Stimulated activated CD4-positive, alpha-beta T cell treated with anti-CD3 and anti-CD28 coated beads, Interleukin-4, amount 100 ng/mL, for 24 hours (primary cell): Measurements from ENCODE around the gene RAB8B.

ENCODE experiments used
- DNase-seq: peaks from one replicate; pipeline ENCODE4 v3.0.0-alpha.2; 2020

RAB8B gene

DNA sequence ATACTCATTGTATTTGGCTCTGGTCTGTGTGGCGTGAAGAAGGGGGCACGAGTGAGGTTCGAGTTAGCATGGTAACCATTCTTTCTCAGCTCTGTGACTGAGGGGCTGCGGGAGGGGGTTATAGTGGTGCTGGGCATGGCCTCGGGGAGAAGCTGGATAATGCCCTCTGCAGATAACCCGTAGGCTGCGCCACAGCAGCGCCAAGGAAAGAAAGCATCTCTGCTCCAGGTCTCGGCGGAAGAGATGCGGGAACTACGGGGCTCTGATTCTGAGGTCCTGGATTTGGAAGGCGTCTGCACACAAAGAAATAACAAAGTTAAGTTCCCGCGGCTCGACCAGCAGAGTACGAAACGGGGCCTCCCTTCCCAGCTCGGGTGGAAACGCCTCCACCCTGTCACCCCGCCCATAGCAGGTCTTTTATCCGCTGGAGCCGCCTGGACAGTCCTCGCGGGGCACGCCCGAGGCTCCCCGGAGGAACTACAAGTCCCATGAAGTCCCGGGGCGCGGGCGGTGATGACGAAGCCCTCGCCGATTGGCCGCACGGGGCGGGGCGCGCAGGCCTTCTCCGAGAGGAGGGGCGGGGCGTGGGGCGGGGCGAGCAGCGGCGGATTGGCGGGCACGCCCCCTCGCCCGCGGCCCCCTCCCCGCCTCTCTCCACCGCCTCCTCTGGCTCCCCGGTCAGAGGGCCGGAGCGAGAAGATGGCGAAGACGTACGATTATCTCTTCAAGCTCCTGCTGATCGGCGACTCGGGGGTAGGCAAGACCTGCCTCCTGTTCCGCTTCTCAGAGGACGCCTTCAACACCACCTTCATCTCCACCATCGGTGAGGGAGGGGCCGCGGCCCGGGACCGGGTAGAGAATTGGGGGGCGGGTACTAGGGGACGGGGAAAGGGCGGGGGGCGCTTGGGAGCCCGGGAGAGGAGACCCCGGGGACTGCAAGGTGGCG, at the start of gene RAB8B:
Gene RAB8B, plus strand, starts transcription at position 681 of the 946 bp plus-strand sequence. Its CDS starts 19 bp downstream, at position 700.
- DNase-seq, result peak; percentile 98

DNA sequence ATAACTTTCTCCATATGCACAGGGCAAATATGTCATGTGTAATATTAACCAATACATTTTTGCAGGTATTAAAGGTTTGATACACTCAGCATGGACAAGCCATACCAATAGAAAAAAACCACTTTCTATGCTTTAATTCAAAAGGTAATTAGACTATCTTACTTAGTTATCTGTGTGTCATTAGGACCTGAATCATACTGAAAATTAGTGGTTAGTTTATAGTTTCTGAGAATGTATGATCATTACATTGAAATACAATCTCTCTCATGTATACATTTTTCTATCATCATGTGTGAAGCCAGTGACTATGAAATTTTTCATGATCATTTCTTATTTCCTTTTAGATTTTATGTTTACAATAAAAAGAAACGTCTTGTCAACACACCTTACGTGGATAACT, 48.5 kb upstream of the RAB8B start:
- no peak for DNase-seq

- DNase-seq, result no peak
These were observed 44.0 kb upstream of the RAB8B start for GRCh38 chr15:63145426-63145825.

GRCh38 chr15:63146684-63147083, 42.7 kb upstream of the RAB8B start:
- no peak for DNase-seq

DNA sequence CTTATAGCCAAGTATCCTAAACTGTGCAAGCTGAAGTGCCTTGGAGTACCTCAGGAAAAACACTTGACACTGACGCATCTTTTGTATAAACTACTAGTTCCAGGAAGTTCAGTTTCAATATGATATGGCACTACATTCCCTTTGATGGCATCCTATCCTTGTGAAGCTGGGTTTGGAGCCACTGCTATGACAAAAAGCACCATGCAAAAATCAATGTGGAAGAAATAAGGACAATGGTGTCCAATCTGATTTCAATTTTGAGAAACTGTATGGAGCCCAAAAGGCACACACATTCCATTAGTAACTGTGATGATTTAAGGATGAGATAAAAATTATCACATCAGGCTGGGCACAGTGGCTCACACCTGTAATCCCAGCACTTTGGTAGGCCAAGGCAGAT, 37.7 kb upstream of the RAB8B start:
- no peak for DNase-seq

DNA sequence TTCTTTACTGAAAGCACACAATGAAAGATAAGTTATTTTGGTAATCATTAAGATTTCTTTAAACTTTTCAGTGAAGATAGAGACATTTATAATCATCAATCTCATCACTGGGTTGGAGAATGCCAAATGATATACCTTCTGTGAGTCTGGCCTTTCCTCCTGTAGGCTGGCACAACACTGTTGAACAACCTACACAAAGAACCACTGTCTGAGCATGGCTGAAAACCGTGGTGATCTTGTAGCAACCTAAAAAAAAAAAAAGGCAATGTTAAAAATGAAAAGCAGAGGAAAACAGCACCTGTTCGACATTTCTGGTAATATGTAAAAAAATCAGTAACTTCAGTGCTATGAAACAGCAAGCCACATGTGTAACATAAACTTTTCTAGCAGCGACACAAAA, 33.9 kb upstream of the RAB8B start:
- no peak for DNase-seq

DNA sequence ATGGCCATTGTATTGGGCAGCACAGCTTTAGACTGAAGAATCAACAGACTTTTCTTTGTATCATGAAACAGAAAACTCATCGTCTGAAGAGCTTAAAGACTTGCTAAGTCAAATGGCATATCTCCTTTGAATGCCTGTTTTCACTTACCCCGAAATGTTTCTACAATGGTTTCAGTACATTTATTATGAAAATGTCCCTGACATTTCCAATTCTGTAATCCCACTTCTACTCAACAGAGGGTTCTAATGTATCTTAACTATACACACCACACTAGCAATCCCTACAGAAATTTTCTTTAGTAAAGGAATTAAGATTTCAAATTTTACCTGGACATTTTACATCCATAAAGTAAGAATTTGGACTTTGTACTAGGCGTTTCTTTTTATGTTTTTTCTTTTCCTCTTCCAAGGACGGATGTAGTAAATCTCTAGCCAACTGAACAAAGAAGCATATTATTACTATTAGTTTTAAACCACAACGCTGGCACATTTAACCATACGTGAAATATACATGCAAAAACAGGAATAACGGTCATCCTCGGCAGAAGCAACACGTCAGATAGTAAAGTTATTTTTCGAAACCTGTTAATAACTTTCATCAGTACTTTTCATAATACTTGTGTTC, 33.2 kb upstream of the RAB8B start:
- no peak for DNase-seq

DNA sequence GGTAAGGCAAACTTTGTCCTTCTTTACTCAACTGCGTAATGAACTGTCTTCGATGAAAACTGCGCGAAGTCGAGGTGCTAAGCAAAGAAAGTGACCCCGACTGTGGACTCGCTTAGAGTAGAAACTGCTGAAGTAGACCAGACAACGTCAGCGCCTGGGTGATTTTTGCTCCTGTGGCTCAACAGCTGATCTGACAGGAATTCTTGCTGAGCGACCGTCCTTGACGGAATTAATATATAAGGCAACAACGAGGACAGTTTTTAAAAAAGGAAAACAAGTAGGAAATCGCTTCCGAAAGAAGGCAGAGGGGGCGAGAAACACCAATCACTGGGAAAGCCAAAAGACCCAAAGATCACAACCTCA, 32.7 kb upstream of the RAB8B start:
- DNase-seq, result no peak

GRCh38 chr15:63157118-63157843, 32.1 kb upstream of the RAB8B start, which contains the start of gene RPS27L:
Gene RPS27L, minus strand, starts transcription at chr15:63157477. Its CDS starts 72 bp downstream, at chr15:63157405.
- peak; percentile 90 for DNase-seq

- peak; percentile 34 for DNase-seq
These were observed 31.4 kb upstream of the RAB8B start for GRCh38 chr15:63157891-63158431.

DNA sequence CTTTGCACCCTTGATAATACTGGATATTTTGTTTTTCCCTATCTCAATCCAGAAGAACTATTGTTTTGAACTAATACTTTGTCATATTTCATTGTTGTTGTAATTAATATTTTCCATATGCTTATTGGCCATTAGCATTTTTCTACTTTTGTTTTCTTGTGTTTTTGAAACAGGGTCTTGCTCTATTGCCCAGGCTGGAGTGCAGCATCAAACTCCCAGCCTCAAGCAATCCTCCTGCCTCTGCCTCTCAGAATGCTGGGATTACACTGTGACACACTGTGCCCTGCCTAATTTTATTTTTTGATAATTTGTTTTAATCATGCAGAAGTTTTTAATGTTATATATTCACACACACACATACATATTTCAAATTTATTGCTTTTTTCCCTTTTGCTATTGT, 28.8 kb upstream of the RAB8B start:
- no peak for DNase-seq

DNA sequence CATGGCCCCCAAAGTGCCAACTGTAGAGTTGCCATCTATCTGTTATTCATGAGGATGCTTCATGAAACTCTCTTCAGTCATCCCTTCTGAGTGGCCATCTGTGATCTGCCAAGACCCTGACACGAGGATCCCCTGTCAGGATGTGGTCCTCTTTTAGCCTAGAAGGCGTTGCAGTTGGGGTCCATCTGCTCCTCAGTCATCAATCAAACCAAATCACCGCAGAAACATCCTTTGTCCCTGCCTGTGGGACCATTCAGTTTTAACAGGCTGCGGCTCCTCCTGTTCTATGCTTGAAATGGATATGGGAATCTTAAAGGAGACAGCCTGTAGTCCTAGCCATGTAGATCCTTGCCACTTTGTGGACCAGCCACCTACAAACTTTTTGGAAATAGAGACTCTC, 26.2 kb upstream of the RAB8B start:
- no peak for DNase-seq

DNA sequence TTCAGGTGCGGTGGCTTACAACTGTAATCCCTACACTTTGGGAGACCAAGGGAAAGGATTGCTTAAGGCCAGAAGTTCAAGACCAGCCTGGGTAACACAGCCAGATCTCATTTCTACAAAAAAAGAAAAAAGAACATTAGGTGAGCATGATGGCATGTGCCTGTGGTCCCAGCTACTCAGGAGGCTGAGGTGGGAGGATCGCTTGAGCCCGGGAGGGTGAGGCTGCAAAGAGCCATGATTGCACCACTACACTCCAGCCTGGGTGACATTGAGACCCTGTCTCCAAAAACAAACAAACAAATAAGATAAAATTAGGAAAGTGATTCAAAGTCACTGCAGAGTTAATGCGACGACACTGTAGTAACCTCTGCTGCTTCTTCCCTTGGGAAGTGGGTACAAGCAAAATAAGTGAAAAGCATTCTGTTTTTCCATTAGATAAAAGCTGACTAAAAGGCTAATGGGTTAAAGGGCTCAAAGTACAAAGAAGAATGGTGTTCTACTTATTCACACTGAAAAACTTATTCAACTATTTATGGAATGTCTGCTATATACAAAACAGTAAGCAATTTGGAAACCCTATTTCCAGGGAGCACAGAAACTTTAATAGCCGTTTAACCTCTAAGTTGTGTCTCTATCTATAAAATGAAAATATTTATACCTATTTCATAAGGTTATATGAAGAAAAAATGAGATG, 24.1 kb upstream of the RAB8B start:
- DNase-seq, result no peak

DNA sequence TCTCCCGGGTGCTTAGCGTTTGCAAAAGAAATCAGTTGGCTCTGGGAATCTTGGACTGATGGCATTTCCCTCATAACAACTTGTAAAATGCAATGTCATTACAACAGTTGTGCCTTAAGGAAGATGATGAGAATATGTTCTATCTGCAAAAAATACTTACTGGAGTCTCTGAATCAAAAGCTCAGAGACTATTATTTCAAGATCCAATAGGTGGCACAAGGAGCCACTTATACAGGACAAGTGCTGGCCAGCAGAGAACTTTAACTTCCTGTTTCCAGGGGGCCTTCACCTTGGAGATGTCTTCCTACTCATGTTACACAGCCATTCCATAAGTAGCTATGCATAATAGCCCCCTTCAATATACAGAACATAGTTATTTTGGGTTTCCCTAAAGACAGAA, 23.2 kb upstream of the RAB8B start:
- no peak for DNase-seq

DNA sequence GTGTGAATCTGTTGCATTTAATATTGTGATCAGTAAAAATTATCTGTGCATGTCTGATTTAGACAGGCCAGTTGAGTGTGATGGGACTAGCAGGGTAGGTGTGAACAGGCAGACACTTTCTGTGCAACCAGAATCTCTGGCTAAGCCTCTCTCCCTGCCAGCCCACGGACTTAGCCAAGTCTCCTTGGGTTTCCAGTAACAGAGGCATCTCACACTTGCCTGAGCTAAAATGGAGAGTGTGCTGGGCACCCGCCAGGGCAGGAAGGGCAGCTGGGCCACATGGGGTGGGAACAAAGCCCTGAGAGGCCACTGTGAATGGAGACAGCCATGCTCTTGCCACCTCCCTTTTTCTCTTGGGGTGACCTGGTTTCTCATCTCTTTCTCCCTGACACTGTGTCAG, 19.6 kb upstream of the RAB8B start:
- no peak for DNase-seq

DNA sequence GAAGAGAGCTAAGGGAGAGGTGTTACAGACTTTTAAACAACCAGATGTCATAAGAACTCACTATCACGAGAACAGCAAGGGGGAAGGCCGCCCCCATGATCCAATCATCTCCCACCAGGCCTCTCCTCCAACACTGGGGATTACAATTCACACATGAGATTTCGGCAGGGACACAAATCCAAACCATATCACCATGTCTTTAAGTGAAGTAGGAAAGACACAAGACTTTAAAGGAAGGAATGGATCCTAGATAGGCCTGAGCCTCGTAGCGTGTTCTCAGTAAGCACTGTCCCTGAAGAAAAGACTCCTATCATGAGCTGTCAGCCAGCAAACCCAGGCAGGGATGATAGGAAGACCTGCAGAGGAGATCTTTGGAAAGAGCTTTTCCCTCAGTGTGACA, 17.0 kb upstream of the RAB8B start:
- no peak for DNase-seq

GRCh38 chr15:63172851-63173451, 16.5 kb upstream of the RAB8B start:
- DNase-seq, result no peak

DNA sequence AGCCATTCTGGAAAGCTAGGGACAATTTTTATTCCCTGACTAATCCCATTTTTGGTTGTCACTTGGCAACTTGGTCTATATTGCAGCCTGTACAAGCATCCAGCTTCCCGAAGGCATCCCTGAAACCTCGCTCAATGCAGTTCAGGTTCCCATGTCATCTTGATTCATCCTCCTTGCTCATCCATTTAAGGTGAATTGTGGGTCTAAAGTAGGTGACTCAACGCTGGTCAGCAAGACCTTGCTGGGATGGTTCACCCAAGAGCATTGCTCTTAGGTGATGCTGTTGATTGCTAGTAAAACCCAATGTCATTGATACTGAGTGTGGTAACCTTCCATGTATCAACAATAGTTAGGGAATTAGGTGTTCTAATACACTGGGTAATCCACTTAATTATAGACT, 13.1 kb upstream of the RAB8B start:
- no peak for DNase-seq

GRCh38 chr15:63178034-63178433, 11.4 kb upstream of the RAB8B start:
- DNase-seq, result no peak

DNA sequence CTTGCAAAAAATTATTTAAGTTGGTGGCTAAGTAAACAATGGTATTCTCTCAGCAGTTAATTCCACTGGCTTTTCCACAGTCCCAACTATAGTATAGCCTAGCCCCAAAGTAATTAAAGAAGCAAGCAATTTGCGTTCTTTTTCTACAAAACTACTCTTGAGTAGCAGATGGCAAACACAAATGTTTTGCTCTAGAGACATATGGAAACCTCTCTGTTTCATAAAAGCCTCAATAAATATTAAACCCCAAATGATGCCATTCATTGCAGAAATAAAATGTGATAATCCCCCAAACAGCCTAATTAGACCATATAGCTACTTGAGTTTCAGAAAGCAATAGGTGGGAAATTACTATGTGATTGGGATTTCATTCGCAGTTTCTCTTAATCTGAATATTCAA, 8.7 kb upstream of the RAB8B start:
- DNase-seq, result no peak

DNA sequence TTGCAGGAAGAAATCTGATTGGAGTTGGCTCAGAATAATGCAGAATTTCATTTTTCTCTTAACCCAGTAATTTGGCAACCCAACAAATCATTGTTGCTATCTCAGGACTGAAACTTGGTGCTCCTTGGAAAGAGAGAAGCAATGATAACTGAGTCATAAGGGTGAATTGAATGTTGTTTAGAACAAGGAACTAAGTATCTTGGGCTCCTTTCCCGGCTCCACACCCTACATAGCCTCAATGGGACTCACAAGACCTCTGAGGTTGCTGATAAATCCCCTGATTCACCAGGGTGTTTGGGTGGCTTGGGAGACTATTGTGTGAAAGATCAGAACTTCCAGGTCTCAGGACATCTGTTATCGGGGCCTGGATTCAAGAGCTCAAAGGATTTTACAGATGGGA, 7.8 kb upstream of the RAB8B start:
- DNase-seq, result no peak

- no peak for DNase-seq
These were observed 4.2 kb upstream of the RAB8B start for GRCh38 chr15:63185206-63185605.
